Central memory CD4-positive, alpha-beta T cell (primary cell): ENCODE measurements around the gene P2RX4.
"Not testable (repeated sequence)": the region's sequence is repeated elsewhere in the genome, so short reads cannot be mapped to it uniquely, and the experiment has no call there.

ENCODE experiments used
- DNase-seq: peaks from one replicate; pipeline ENCODE4 v3.0.0; 2022

The P2RX4 gene

DNA sequence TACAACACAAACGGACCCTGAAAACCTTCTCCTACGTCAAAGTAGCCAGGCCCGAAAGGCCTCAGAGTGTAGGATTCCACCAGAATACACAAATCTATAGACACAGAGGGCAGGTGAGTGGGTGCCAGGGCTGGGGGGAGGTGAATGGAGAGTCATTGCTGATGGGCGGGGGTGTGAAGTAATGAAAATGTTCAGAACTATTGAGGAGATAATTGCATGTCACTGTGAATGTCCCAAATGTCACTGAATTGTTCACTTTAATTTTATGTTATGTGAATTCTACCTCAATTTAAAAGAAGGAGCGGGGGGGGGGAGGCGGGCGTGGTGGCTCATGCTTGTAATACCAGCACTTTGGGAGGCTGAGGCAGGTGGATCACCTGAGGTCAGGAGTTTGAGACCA is 36.0 kb downstream of the P2RX4 start:
- no peak for DNase-seq

DNA sequence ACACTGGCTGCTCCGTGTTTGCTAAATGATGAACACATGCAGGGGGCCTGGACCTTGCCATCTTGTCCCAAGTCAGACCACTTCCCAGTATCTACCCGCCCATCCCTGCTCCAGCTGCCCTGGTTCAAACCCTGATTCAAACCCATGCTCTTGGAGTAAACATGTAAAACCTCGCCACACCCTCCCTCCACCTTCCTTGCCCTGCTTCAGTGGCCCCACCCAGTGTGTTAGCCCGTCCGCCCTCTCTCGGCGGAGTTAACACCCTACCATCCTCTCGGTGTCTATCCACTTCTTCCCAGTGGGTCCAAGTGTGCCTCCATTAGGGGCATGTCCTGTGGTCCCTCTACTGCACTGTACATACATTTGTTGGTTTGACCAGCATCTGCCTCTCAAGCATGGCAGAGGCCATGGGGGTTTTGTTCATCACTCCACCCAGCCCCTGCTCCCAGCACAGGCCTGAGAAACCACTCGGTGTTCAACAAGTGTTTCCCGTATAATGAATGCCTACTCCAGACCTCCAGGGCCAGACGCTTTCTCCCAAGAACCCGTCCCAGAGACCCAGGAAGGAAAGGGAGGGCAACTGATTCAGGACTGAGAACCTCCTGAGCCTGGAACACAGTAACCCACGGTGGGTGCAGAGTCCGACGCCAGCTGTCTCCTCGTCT is 37.1 kb downstream of the P2RX4 start:
- no peak for DNase-seq

DNA sequence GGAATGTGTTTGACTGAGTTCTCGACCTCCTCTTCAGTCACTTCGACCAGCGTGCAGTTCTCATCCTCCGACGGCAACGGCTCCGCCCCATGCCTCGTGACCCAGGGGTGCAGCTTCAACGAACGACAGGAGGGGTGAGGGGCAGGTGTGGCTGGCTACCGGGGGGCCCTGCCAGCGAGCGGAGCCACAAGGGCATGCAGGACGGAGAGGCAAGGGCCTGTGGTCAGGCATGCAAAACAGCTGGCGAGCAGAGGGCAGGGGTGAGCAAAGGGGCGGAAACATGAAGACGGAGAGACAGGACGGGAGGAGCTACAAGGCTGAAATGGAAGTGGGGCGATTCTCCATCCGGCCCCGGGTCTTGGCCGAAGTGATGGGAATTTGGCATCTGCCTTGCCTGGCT is 38.7 kb downstream of the P2RX4 start:
- DNase-seq: no peak

DNA sequence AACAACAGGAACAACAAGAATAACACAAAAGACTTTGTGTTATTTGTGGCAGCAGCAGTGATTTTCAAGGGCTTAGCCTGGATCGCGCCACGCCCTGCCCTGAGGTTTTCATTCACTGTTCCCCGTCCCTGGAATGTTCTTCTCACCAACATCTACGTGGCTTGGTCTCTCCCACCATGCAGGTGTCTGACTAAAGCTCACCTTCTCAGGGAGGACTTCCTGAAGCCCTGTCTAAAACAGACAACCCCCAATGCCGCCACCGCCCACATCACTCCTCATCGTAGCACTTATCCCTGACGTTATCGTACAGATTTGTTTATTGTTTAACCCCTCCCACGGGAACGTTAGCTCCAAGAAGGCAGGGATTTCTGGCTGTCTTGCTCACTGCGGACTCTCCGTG is 40.4 kb downstream of the P2RX4 start:
- DNase-seq: no peak

DNA sequence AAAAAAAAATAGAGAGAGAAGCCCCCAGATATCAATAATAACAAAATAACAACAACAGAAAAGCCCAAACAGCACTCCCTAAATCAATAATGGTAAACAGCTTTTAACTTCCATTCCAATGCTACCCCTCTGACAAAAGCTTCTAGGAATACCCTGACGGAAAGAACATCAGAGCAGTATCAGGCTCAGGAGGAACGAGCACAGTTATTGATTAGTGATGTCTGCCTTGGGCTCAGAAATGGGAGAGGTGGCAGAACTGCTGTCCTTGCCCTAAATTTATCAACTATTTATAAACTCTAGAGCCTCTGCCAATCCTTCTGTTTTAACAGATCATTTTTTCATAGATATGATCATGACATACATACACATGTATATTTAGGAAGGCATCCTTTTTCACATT is 41.9 kb downstream of the P2RX4 start:
- DNase-seq: no peak

DNA sequence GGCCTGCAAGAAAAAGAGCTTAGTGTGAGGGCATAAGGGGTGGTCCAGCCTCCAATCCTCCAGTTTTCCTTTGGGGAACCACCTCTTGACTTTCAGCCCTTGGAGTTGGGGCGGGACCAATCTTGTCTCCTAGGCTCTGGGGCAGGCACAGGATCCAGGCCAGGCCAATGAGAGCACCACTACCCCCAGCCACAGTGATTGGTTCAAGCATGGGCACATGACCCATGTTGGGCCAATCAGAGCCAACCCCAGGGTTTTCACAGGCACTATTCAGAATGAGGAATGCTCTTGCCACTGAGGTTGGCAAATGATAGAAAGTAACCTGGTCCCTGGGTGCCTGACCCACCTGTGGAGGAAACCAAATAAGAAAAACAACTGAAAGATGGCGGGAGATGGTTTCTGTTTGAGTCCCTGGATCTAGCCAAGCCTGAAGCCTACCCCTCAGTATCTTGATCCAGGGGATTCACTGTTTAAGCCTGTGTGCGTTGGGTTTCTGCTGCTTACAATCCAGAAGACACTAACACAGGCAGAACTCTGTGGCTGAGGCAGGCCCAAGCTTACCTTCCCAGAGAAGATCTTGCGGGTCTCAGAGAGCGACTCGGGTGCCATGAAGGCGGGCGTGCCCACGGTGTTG is 42.9 kb downstream of the P2RX4 start:
- no peak for DNase-seq

DNA sequence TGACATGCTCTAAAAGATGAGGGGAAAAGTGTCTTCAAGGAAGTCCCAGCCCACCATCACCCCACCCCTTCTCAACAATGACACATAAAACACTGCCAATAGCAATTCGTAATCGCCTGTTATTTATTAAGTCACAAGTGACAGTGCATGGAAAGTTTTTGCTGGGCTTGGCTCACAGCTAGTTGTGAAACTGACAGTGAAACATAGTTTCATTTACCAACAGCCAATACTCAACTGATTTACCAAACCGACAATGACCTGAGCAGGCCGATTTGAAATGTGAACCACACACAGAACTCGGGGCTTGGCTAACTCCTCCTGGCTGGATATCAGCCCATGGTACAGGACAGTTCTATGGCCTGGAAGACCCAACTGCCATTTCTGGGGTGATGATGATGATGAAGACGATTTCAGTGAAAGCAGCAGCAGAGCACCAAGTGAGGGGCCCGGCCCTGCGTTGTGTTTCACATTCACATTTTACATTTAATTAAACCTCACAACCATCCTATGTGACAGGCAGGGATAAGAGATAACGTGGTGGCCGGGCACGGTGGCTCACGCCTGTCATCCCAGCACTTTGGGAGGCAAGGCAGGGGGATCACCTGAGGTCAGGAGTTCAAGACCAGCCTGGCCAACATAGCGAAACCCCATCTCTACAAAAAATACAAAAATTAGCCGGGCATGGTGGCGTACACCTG is 43.9 kb downstream of the P2RX4 start:
- DNase-seq: no peak

DNA sequence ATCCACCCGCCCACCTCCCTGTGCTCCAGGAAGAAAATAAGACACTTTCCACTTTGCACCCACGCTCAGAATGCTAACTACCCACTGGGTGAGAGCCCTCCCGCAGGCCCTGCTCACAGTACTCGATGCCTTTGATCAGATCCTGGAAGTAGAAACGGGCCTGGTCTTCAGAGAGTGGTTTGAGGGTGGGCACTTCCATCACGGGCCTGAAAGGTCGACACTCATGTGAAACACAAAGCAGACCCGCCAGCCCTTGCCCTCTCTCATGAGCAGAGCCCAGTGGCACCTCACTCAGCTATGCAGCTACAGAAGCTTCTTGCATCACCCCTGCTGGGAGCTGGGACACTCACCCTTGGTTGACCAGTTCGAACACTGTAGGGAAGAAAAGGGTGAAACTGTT is 45.5 kb downstream of the P2RX4 start:
- no peak for DNase-seq

DNA sequence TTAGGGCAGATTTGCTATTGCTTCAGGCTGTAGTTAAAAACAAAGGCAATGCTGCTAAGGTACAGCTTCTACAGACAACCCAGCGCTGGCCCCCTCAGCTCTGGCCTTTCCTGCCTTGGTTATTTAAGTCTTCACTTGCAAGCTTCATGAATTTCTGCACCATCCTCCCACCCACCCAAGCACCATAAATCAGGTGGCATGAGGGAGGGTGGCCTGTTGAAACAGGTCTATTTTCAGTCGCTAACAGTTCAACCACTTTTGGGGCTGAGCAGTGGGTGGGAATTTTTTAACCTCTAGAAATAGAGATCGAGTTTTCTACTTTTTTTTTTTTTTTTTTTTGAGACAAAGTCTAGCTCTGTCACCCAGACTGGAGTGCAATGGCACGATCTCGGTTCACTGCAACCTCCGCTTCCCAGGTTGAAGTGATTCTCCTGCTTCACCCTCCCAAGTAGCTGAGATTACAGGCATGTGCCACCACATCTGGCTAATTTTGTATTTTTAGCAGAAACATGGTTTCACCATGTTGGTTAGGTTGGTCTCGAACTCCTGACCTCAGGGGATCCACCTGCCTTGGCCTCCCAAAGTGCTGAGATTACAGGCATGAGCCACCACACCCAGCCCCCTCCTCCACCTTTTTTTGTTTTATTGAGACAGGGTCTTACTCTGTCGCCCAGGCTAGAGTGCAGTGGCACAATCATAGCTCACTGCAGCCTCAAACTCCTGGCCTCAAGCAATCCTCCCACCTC is 47.9 kb downstream of the P2RX4 start:
- not testable (repeated sequence) for DNase-seq

DNA sequence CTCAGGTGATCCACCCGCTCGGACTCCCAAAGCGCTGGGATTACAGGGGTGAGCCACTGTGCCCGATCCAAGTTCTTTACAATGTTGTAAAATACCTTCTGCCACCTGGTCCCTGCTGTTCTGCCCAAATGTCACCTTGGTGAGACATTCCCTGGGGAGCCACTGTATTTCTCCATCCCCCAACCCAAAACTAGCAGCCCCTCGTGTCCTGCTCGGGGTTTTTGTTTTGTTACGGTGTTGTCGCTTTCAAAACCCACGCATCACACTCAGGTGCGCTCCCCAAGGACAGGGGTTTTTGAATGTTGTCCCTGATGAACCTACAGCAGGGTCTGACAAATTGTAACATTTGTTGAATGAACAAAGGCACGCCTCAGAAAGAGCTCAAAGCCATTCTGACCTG is 49.1 kb downstream of the P2RX4 start:
- DNase-seq: no peak

DNA sequence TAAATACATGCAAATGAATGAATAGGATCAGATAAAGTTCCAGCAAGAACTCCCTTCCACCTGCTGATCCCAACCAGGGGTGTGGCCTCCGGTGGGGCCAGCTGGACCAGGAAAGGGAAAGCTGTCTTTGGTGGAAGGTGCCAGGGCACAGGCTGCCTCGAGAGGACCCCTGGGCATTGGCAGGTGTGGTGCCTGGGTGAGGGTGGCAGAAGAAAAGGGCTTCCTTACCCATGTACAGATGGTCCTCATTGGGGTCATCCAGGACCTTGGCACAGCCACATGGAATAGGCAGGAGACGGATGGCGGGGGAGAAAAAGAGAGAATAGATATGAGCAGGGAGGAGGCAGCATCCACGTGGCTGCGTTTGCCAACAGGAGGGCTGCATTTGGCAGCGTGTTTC is 50.2 kb downstream of the P2RX4 start:
- DNase-seq: no peak

DNA sequence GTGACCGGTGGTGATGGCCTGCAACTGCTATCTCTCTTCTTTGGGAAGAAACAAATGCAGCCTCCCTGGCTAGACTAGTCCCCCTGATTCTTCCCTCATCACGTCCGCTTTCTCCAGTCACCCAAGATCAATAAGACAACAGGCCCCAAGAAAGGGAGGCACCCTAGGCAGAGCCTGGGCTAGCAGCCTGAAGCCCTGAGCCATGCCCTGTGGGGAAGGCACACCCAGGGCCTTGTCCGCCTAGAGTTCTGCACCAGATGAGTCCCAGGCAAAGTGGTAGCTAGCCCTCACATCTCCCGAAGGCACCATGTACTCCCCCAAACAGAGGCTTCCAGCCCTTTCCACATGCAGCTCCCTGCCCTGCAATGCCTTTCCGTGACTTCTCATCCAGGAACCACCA is 51.5 kb downstream of the P2RX4 start:
- no peak for DNase-seq

DNA sequence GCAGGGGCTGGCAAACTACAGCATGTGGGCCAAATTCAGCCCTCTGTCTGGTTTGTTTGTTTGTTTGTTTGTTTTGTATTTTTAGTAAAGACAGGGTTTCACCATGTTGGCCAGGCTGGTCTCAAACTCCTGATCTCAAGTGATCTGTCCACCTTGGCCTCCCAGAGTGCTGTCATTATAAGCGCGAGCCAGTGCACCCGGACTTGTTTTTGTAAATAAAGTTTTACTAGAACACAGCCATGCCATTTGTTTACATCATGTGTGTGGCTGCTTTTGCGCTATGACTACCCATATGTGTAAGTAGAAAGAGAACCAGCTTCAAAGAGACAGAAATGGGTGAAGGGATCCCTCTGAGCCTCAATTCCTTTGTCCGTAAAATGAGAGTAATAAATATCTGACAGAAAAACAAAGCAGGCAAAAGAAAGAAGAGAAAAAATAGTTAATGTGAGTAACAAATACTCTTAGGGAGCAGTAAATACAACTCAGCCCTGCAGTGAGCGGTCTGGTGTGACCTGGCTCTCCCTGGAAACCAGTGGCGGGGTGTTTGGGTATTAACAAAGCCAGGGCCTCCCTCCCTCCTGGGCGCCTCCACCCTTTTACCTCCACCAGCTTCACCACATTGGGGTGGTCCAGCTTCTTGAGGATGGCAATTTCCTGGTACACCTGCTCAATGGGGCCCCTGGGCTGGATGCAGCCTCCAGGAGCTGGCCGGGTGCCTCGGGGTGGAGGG is 53.4 kb downstream of the P2RX4 start:
- no peak for DNase-seq

DNA sequence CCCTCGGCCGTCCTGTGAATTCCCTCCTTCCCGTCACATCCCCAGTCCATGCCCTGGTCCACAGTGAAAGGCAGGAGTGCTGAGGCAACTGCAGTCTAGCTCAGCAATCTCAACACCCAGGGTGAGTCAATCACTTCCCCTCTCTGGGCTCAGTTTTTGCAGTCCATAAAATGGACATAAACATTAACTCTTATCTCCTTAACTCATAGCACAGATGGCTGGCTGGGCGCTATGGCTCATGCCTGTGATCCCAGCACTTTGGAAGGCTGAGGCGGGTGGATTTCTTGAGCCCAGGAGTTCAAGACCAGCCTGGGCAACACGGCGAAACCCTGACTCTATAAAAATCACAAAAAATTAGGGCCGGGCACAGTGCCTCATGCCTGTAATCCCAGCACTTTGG is 54.2 kb downstream of the P2RX4 start:
- no peak for DNase-seq

DNA sequence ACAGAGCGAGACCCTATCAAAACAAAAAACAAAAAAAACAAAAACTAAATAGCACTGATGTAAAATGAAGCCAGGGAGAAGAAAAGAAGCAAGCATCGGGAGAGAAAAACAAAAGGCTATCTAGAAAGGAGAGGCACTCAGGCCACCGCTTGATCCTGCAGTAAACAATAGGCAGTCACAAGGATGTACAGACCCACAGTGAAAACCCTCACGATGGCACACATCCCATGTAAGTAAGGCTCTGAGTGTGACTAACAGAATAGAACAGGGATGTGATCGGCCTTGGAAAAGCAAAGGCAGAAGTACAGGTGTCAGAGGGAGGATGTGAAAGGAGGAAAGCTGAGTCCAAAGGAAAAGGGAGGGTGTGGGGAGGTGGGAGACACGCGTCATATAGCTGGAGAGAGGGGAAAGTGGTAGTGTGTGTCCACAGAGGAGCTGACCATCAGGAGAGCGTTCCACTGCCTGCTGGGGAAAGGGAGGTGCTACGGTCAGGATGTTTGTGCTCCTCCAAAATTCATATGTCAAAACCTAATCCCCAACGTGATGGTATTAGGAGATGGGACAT is 55.1 kb downstream of the P2RX4 start:
- DNase-seq: no peak

DNA sequence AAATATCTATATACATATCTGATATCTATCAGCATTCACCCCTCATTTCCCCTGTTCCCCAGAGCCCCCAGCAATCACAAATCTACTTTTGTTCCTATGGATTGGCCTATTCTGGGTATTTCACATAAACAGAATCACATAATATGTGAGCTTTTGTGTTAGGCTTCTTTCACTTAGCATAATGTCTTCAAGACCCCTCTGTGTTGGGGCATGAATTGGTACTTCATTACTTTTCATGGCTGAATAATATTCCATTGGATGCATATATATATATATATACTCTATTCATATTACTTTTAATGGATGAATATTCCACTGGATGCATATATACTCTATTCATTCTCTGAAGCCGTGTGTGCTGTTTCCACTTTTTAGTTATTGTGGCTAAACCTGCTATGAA is 57.9 kb downstream of the P2RX4 start:
- DNase-seq: no peak

DNA sequence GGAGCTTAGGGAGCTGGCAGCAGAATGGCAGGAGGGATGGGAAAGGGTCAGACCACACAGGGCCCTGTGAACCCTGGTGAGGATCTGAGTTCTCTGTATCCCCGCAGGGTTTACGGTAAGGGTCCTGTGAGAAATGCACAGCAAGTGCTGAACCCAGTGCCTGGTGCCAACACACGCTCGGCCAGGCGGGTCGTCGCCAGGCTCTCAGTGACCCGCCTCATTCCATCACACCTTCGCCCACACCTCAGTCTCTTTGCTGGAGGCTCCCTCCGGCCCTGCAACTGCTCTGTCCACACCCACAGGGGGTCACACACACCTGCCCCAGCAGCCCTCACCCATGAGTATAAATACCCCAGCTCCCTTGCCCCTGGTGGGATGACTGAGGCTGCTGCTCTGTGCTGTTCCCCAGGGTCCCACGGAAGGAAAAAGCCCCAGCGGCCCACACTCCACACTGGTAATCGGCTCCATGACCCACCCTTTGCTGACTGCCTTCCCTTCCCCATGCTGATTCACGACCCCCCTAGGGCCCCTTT is 63.5 kb downstream of the P2RX4 start:
- DNase-seq: no peak

DNA sequence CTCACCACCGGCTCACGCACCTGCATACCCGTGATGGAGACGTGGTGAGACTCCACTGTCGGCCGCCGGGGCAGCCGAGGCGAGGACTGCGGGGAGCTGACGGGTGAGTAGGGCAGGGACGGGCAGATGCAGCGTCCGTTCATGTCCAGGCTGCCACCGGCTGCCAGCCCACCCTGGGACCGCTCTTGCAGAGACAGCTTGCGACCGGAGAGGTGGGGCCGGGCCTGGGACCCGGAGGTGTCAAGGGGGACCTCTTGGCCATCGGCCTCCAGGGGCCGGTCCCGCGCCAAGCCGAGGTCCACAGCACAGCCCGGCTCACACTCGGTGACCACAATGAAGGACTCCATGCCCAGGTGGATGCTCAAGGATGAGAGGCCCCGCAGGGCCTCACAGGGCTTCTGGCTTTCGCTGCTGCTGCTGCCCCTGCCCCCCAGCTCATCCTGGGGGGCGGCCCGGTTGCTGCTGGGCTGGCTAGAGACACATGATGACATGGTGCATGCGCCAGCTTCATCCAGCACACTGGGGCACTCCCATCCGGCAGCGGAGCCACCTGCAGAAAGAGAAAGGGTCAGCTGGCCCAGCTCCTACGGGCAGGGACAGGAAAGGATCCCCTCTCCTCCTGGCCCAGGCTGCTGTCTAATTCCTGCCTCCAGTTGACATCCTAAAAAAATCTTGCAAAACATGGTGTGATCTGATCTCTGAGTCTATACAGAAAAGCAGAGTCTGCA is 64.3 kb downstream of the P2RX4 start:
- no peak for DNase-seq

DNA sequence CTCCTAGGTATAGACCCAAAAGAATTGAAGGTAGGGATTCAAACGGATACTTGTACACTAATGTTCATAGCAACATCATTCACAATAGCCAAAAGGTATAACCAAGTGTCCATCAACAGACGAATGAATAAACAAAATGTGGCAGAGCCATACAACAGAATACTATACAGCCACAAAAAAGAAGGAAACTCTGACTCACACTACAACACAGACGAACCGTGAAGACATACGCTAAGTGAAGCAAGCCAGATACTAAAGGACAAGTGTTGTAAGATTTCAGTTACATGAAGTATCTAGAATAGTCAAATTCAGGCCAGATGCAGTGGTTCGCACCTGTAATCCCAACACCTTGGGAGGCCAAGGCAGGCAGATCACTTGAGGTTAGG is 67.4 kb downstream of the P2RX4 start:
- DNase-seq: no peak

DNA sequence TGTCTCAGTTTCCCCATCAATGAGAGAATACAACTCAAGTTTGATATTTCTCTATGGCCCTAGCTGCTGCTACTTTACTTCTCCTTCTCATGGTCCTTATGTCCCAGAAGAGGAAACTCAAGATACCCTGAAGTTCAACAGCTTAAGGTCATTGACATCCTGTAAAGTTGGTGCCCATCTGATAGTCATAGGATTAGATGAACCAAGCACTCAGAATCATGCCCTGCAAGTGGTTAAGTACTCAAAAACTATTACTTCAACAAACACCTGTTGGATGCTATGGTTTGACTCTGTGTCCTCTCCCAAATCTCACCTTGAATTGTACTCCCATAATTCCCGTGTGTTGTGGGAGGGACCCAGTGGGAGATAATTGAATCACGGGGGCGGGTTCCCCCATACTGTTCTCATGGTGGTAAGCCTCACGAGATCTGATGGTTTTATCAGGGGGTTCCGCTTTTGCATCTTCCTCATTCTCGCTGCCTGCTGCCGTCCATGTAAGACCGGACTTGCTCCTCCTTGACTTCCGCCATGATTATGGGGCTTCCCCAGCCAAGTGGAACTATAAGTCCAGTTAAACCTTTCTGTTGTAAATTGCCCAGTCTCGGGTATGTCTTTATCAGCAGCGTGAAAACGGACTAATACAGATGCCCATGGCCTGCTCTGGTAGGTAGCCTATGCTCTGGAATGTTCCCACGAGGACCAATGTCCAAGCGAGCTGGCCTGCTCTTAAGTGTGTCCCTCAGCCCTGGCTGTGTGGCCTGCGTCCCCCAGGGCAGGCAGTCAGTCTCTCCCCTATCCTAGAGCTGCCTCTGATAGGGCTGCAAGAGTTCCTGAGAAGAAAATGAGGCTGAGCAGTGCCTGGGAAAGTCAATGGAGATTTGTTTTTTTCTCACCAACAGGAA is 68.5 kb downstream of the P2RX4 start:
- no peak for DNase-seq

DNA sequence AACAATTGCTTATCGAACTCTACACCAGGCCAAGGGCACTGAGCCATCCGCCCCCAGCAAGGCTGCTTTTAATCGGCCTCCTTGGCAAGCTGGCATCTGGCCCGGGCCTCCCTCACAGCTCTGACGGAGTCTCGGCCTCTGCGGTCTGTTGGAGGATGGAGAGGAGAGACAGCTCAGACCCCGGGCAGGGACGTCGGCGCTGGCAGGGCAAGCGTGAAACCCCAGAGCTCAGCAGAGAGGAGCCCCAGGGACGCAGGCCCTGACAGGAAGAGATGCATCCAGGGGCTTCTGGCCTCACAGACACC is 69.1 kb downstream of the P2RX4 start:
- no peak for DNase-seq
